ENCODE measurements around the gene USH1C. TPM values are rescaled to one million over a fixed set of nuclear protein-coding genes. Genes with fewer than 3 reads are reported as not detected.

Gene USH1C
- total and polyA plus RNA-seq, 4 donors: 3.1 to 5.3 (median 3.5) TPM

GRCh38 chr11:17571431-17572358 is 27.5 kb upstream of the USH1C start:
- no peak for DNase-seq (ENCODE audit: low read depth in 4 of 6, low spot score in 6 of 6)

GRCh38 chr11:17570034-17570433 is 25.8 kb upstream of the USH1C start:
- Histone ChIP-seq H3K27ac (ENCODE audit: low read depth, low read length) (no peak overlapping the region), H3K4me3 (ENCODE audit: low read depth, low read length) (no peak overlapping the region), H3K27me3 (ENCODE audit: control insufficient read depth, insufficient read depth, low read length) (no peaks in the 10 kb centered on the region), H3K36me3 (ENCODE audit: control insufficient read depth, insufficient read depth, low read length) (no peaks in the 10 kb centered on the region), H3K9me3 (ENCODE audit: control insufficient read depth, insufficient read depth, low read length) (no peaks in the 10 kb centered on the region), H3K4me1 (ENCODE audit: control insufficient read depth, insufficient read depth, low read length) (no peaks in the 10 kb centered on the region)
- DNase-seq (ENCODE audit: low read depth in 4 of 6, low spot score in 6 of 6): no peak
- 93% methylated on average over 15 of the region's 23 CpGs for WGBS (ENCODE audit: insufficient coverage)

More at GRCh38 chr11:17571431-17572358, 27.5 kb upstream of the USH1C start:
- Histone ChIP-seq H3K27ac (ENCODE audit: low read depth, low read length) (no peak overlapping the region), H3K4me3 (ENCODE audit: low read depth, low read length) (no peak overlapping the region), H3K27me3 (ENCODE audit: control insufficient read depth, insufficient read depth, low read length) (no peaks in the 10 kb centered on the region), H3K4me1 (ENCODE audit: control insufficient read depth, insufficient read depth, low read length) (no peaks in the 10 kb centered on the region), H3K36me3 (ENCODE audit: control insufficient read depth, insufficient read depth, low read length) (no peaks in the 10 kb centered on the region), H3K9me3 (ENCODE audit: control insufficient read depth, insufficient read depth, low read length) (no peaks in the 10 kb centered on the region)
- 91% methylated on average over 11 of the region's 14 CpGs for WGBS (ENCODE audit: insufficient coverage)

GRCh38 chr11:17568944-17569343 is 24.7 kb upstream of the USH1C start:
- H3K4me1 ChIP-seq (ENCODE audit: control insufficient read depth, insufficient read depth, low read length): no peaks in the 10 kb centered on the region
- WGBS (ENCODE audit: insufficient coverage): 87% methylated on average over 4 of the region's 4 CpGs
- no peaks in the 10 kb centered on the region for H3K36me3 ChIP-seq (ENCODE audit: control insufficient read depth, insufficient read depth, low read length)
- H3K27ac ChIP-seq (ENCODE audit: low read depth, low read length): no peak overlapping the region
- no peaks in the 10 kb centered on the region for H3K27me3 ChIP-seq (ENCODE audit: control insufficient read depth, insufficient read depth, low read length)
- DNase-seq (ENCODE audit: low read depth in 4 of 6, low spot score in 6 of 6): no peak
- no peak overlapping the region for H3K4me3 ChIP-seq (ENCODE audit: low read depth, low read length)
- H3K9me3 ChIP-seq (ENCODE audit: control insufficient read depth, insufficient read depth, low read length): no peaks in the 10 kb centered on the region

- Histone ChIP-seq H3K27me3 (ENCODE audit: control insufficient read depth, insufficient read depth, low read length) (no peaks in the 10 kb centered on the region), H3K4me3 (ENCODE audit: low read depth, low read length) (no peak overlapping the region), H3K36me3 (ENCODE audit: control insufficient read depth, insufficient read depth, low read length) (no peaks in the 10 kb centered on the region), H3K4me1 (ENCODE audit: control insufficient read depth, insufficient read depth, low read length) (no peaks in the 10 kb centered on the region), H3K27ac (ENCODE audit: low read depth, low read length) (no peak overlapping the region), H3K9me3 (ENCODE audit: control insufficient read depth, insufficient read depth, low read length) (no peaks in the 10 kb centered on the region)
- DNase-seq (ENCODE audit: low read depth in 4 of 6, low spot score in 6 of 6): no peak
- no CpG with 5 or more reads among the region's 2 CpGs for WGBS (ENCODE audit: insufficient coverage)
Observed at GRCh38 chr11:17564687-17565042, 20.4 kb upstream of the USH1C start.

- DNase-seq (ENCODE audit: low read depth in 4 of 6, low spot score in 6 of 6): no peak
- Histone ChIP-seq H3K27me3 (ENCODE audit: control insufficient read depth, insufficient read depth, low read length) (no peaks in the 10 kb centered on the region), H3K36me3 (ENCODE audit: control insufficient read depth, insufficient read depth, low read length) (no peaks in the 10 kb centered on the region), H3K9me3 (ENCODE audit: control insufficient read depth, insufficient read depth, low read length) (no peaks in the 10 kb centered on the region), H3K4me1 (ENCODE audit: control insufficient read depth, insufficient read depth, low read length) (no peaks in the 10 kb centered on the region), H3K27ac (ENCODE audit: low read depth, low read length) (no peak overlapping the region), H3K4me3 (ENCODE audit: low read depth, low read length) (no peak overlapping the region)
- 75% methylated on average over 2 of the region's 4 CpGs for WGBS (ENCODE audit: insufficient coverage)
Observed at GRCh38 chr11:17563961-17564686, 19.9 kb upstream of the USH1C start.

- no peak overlapping the region for H3K27ac ChIP-seq (ENCODE audit: low read depth, low read length)
- no peaks in the 10 kb centered on the region for H3K9me3 ChIP-seq (ENCODE audit: control insufficient read depth, insufficient read depth, low read length)
- H3K4me1 ChIP-seq (ENCODE audit: control insufficient read depth, insufficient read depth, low read length): no peaks in the 10 kb centered on the region
- no peak overlapping the region for H3K4me3 ChIP-seq (ENCODE audit: low read depth, low read length)
- H3K36me3 ChIP-seq (ENCODE audit: control insufficient read depth, insufficient read depth, low read length): no peaks in the 10 kb centered on the region
- DNase-seq (ENCODE audit: low read depth in 4 of 6, low spot score in 6 of 6): no peak
- H3K27me3 ChIP-seq (ENCODE audit: control insufficient read depth, insufficient read depth, low read length): no peaks in the 10 kb centered on the region
Observed at GRCh38 chr11:17563231-17563646, 19.0 kb upstream of the USH1C start.

GRCh38 chr11:17561526-17561925 is 17.3 kb upstream of the USH1C start:
- Histone ChIP-seq H3K36me3 (ENCODE audit: control insufficient read depth, insufficient read depth, low read length) (no peaks in the 10 kb centered on the region), H3K27ac (ENCODE audit: low read depth, low read length) (no peak overlapping the region), H3K27me3 (ENCODE audit: control insufficient read depth, insufficient read depth, low read length) (no peaks in the 10 kb centered on the region), H3K9me3 (ENCODE audit: control insufficient read depth, insufficient read depth, low read length) (no peaks in the 10 kb centered on the region), H3K4me3 (ENCODE audit: low read depth, low read length) (no peak overlapping the region), H3K4me1 (ENCODE audit: control insufficient read depth, insufficient read depth, low read length) (no peaks in the 10 kb centered on the region)
- DNase-seq (ENCODE audit: low read depth in 4 of 6, low spot score in 6 of 6): no peak
- 87% methylated on average over 7 of the region's 9 CpGs for WGBS (ENCODE audit: insufficient coverage)

GRCh38 chr11:17561111-17561415 is 16.8 kb upstream of the USH1C start:
- Histone ChIP-seq H3K4me3 (ENCODE audit: low read depth, low read length) (no peak overlapping the region), H3K36me3 (ENCODE audit: control insufficient read depth, insufficient read depth, low read length) (no peaks in the 10 kb centered on the region), H3K27ac (ENCODE audit: low read depth, low read length) (no peak overlapping the region), H3K27me3 (ENCODE audit: control insufficient read depth, insufficient read depth, low read length) (no peaks in the 10 kb centered on the region), H3K9me3 (ENCODE audit: control insufficient read depth, insufficient read depth, low read length) (no peaks in the 10 kb centered on the region), H3K4me1 (ENCODE audit: control insufficient read depth, insufficient read depth, low read length) (no peaks in the 10 kb centered on the region)
- no peak for DNase-seq (ENCODE audit: low read depth in 4 of 6, low spot score in 6 of 6)
- WGBS (ENCODE audit: insufficient coverage): 91% methylated on average over 4 of the region's 4 CpGs

- WGBS (ENCODE audit: insufficient coverage): 81% methylated on average over 12 of the region's 12 CpGs
- no peaks in the 10 kb centered on the region for H3K27me3 ChIP-seq (ENCODE audit: control insufficient read depth, insufficient read depth, low read length)
- no peak for DNase-seq (ENCODE audit: low read depth in 4 of 6, low spot score in 6 of 6)
Observed at GRCh38 chr11:17560281-17561110, 16.3 kb upstream of the USH1C start.

More at GRCh38 chr11:17560281-17561110, 16.3 kb upstream of the USH1C start:
- Histone ChIP-seq H3K9me3 (ENCODE audit: control insufficient read depth, insufficient read depth, low read length) (no peaks in the 10 kb centered on the region), H3K4me1 (ENCODE audit: control insufficient read depth, insufficient read depth, low read length) (no peaks in the 10 kb centered on the region), H3K4me3 (ENCODE audit: low read depth, low read length) (no peak overlapping the region), H3K27ac (ENCODE audit: low read depth, low read length) (no peak overlapping the region), H3K36me3 (ENCODE audit: control insufficient read depth, insufficient read depth, low read length) (no peaks in the 10 kb centered on the region)

All from spinal cord (tissue), 10 donors.